Cardiac muscle cell (in vitro differentiated cells and primary cell): ENCODE measurements around the gene PHLDA3. TPM values are rescaled to one million over a fixed set of nuclear protein-coding genes. Genes with fewer than 3 reads are reported as not detected.

Experiments
- DNase-seq, 2 donors: peaks; one replicate each; pipeline versions ENCODE4 v3.0.0 to v3.0.0-alpha.2; 2010 to 2017; ENCODE audit warnings: low read depth in 1 of 2, low spot score in 1 of 2
- H3K27ac ChIP-seq: fragments of 200-600 bp; sonication (generic); 2 replicates; pipeline ENCODE4 v1.5.1; 2016
- H3K27me3 ChIP-seq: fragments of 200-600 bp; sonication (generic); 2 replicates; pipeline ENCODE4 v1.6.0; 2016; ENCODE audit warnings: control low read depth
- H3K36me3 ChIP-seq: fragments of 200-600 bp; sonication (generic); 2 replicates; pipeline ENCODE4 v1.5.1; 2016; ENCODE audit warnings: control low read depth
- H3K4me1 ChIP-seq: fragments of 200-600 bp; sonication (generic); 2 replicates; pipeline ENCODE4 v1.8.1; 2017; ENCODE audit warnings: low read depth, mild to moderate bottlenecking, mixed run types
- H3K4me3 ChIP-seq: fragments of 200-600 bp; sonication (generic); 2 replicates; pipeline ENCODE4 v1.5.1; 2016; ENCODE audit warnings: mild to moderate bottlenecking
- H3K9me3 ChIP-seq: fragments of 200-600 bp; sonication (generic); 2 replicates; pipeline ENCODE4 v1.5.1; 2017; ENCODE audit warnings: low read depth, mild to moderate bottlenecking, control low read depth
- CTCF ChIP-seq: IDR thresholded peaks from 2 replicates; pipeline ENCODE4 v1.5.1; 2012; ENCODE audit warnings: low read depth, mild to moderate bottlenecking, low read length
- polyA plus RNA-seq: library from polyadenylated mRNA; unstranded; fragments of >200 nt; fragmentation: Nextera tagmentation; extraction: Ambion mirVana; gene quantifications from 2 replicates; pipeline ENCODE4 v1.2.1, GENCODE V29; 2016
- total RNA-seq: library from RNA; depleted of rRNA; stranded (reverse); fragments of >200 nt; gene quantifications from 2 replicates; pipeline ENCODE4 v1.2.3, GENCODE V29; 2016

The PHLDA3 gene
- total and polyA plus RNA-seq, 2 experiments from 2014 or later, result 54.4 to 69.1 TPM

GRCh38 chr1:201515062-201515750, 46.2 kb upstream of the PHLDA3 start:
- no peak for DNase-seq
- Histone ChIP-seq H3K36me3 (no peaks in the 10 kb centered on the region), H3K9me3 (no peaks in the 10 kb centered on the region), H3K27ac (peak overlapping the region; percentile 31), H3K4me1 (peaks cover 30% of the 10 kb centered on the region), H3K27me3 (no peaks in the 10 kb centered on the region), H3K4me3 (no peak overlapping the region)
- TF ChIP-seq CTCF, result no peak

- no peak for TF ChIP-seq CTCF
- Histone ChIP-seq H3K27me3 (no peaks in the 10 kb centered on the region), H3K27ac (no peak overlapping the region), H3K4me3 (no peak overlapping the region), H3K4me1 (peaks cover 30% of the 10 kb centered on the region), H3K9me3 (no peaks in the 10 kb centered on the region), H3K36me3 (no peaks in the 10 kb centered on the region)
- no peak for DNase-seq
These were observed 45.5 kb upstream of the PHLDA3 start for GRCh38 chr1:201514466-201514865.

- Histone ChIP-seq H3K27me3 (no peaks in the 10 kb centered on the region), H3K4me1 (peaks cover 30% of the 10 kb centered on the region), H3K27ac (no peak overlapping the region), H3K4me3 (no peak overlapping the region), H3K9me3 (no peaks in the 10 kb centered on the region), H3K36me3 (no peaks in the 10 kb centered on the region)
- no peak for TF ChIP-seq CTCF
- no peak for DNase-seq
These were observed 44.7 kb upstream of the PHLDA3 start for GRCh38 chr1:201513498-201514243.

- H3K4me3 ChIP-seq, result no peak overlapping the region
- no peaks in the 10 kb centered on the region for H3K9me3 ChIP-seq
- H3K27me3 ChIP-seq, result no peaks in the 10 kb centered on the region
- no peak for TF ChIP-seq CTCF
- no peaks in the 10 kb centered on the region for H3K36me3 ChIP-seq
- peak; percentile 57 to 91 for DNase-seq
- H3K4me1 ChIP-seq, result peaks cover 30% of the 10 kb centered on the region
- H3K27ac ChIP-seq, result peak overlapping the region; percentile 96
These were observed 43.1 kb upstream of the PHLDA3 start for GRCh38 chr1:201511941-201512539.

- Histone ChIP-seq H3K27me3 (no peaks in the 10 kb centered on the region), H3K36me3 (no peaks in the 10 kb centered on the region), H3K9me3 (no peaks in the 10 kb centered on the region), H3K4me1 (peaks cover 33% of the 10 kb centered on the region), H3K4me3 (no peak overlapping the region), H3K27ac (peak overlapping the region; percentile 96)
- no peak for DNase-seq
- no peak for TF ChIP-seq CTCF
These were observed 42.5 kb upstream of the PHLDA3 start for GRCh38 chr1:201511396-201511940.
